Activated CD4-positive, alpha-beta memory T cell treated with anti-CD3 and anti-CD28 coated beads for 36 hours (primary cell): Measurements from ENCODE around the gene RNF213. TPM values are rescaled to one million over a fixed set of nuclear protein-coding genes. Genes with fewer than 3 reads are reported as not detected.

Experiments
- CTCF ChIA-PET: fragments of 350-600 bp; sonication (Branson Sonifier 250); formaldehyde crosslinking; loops from one replicate; lab custom pipeline; 2021; ENCODE audit warnings: antibody characterized with exemption, inconsistent platforms; lab: Charles Lee
- POLR2A ChIA-PET: fragments of 350-600 bp; sonication (Branson Sonifier 250); formaldehyde crosslinking; loops from one replicate; lab custom pipeline; 2021; ENCODE audit warnings: antibody characterized with exemption; lab: Charles Lee
- DNase-seq: peaks from one replicate; pipeline ENCODE4 v3.0.0-alpha.2; 2020
- H3K27ac Mint-ChIP-seq: one replicate; pipeline ENCODE4 v1.8.0; 2021; ENCODE audit warnings: mixed read lengths
- H3K27me3 Mint-ChIP-seq: one replicate; pipeline ENCODE4 v1.8.0; 2021; ENCODE audit warnings: mixed read lengths
- H3K36me3 Mint-ChIP-seq: one replicate; pipeline ENCODE4 v1.8.0; 2021; ENCODE audit warnings: mixed read lengths
- H3K4me1 Mint-ChIP-seq: one replicate; pipeline ENCODE4 v1.8.0; 2021; ENCODE audit warnings: low read depth, mixed read lengths
- H3K4me3 Mint-ChIP-seq: one replicate; pipeline ENCODE4 v1.8.0; 2021; ENCODE audit warnings: mild to moderate bottlenecking, mixed read lengths
- H3K9me3 Mint-ChIP-seq: one replicate; pipeline ENCODE4 v1.8.0; 2021; ENCODE audit warnings: mixed read lengths
- intact Hi-C: fragments of 100-400 bp; cut with micrococcal nuclease; formaldehyde crosslinking; loops from one replicate; pipeline ENCODE4 v1.15.1; 2023
- total RNA-seq, 2 experiments: library from RNA; stranded (reverse); gene quantifications; one replicate each; pipeline ENCODE4 v1.2.3, GENCODE V29; 2021

Gene RNF213
- total RNA-seq, 2 experiments from 2014 or later = 421 to 440 TPM

- Mint-ChIP-seq H3K9me3 (no peaks in the 10 kb centered on the region), H3K27ac (no peak overlapping the region), H3K4me3 (peak overlapping the region; percentile 9), H3K27me3 (no peaks in the 10 kb centered on the region), H3K4me1 (peaks cover 10% of the 10 kb centered on the region), H3K36me3 (peaks cover 84% of the 10 kb centered on the region)
- ChIA-PET POLR2A (interaction anchor here (0.9 kb wide), 1 partner anchor 21 kb away, joined by 3 read pairs; no protein-coding TSS in a partner anchor), CTCF (no interaction called here)
- intact Hi-C loops = no loop called here
- DNase-seq = no peak
Observed at GRCh38 chr17:80331820-80332219, 71.2 kb downstream of the RNF213 start.

GRCh38 chr17:80337195-80337895 lies 76.7 kb downstream of the RNF213 start:
- no peaks in the 10 kb centered on the region for H3K4me1 Mint-ChIP-seq
- ChIA-PET POLR2A (no interaction called here), CTCF (no interaction called here)
- no peaks in the 10 kb centered on the region for H3K9me3 Mint-ChIP-seq
- intact Hi-C loops = no loop called here
- H3K27ac Mint-ChIP-seq = no peak overlapping the region
- peaks cover 67% of the 10 kb centered on the region for H3K36me3 Mint-ChIP-seq
- no peaks in the 10 kb centered on the region for H3K27me3 Mint-ChIP-seq
- no peak for DNase-seq
- H3K4me3 Mint-ChIP-seq = no peak overlapping the region

GRCh38 chr17:80339118-80339517 lies 78.5 kb downstream of the RNF213 start:
- ChIA-PET CTCF (no interaction called here), POLR2A (no interaction called here)
- intact Hi-C loops = no loop called here
- no peaks in the 10 kb centered on the region for H3K4me1 Mint-ChIP-seq
- no peaks in the 10 kb centered on the region for H3K9me3 Mint-ChIP-seq
- no peaks in the 10 kb centered on the region for H3K27me3 Mint-ChIP-seq
- H3K36me3 Mint-ChIP-seq = peaks cover 68% of the 10 kb centered on the region
- no peak overlapping the region for H3K4me3 Mint-ChIP-seq
- DNase-seq = no peak
- H3K27ac Mint-ChIP-seq = peak overlapping the region; percentile 43

- H3K9me3 Mint-ChIP-seq = no peaks in the 10 kb centered on the region
- POLR2A ChIA-PET = no interaction called here
- intact Hi-C loops = no loop called here
- H3K4me3 Mint-ChIP-seq = no peak overlapping the region
- CTCF ChIA-PET = no interaction called here
- H3K36me3 Mint-ChIP-seq = peaks cover 72% of the 10 kb centered on the region
- no peak for DNase-seq
- no peaks in the 10 kb centered on the region for H3K27me3 Mint-ChIP-seq
- no peaks in the 10 kb centered on the region for H3K4me1 Mint-ChIP-seq
- peak overlapping the region; percentile 8 for H3K27ac Mint-ChIP-seq
Observed at GRCh38 chr17:80339731-80340456, 79.2 kb downstream of the RNF213 start.

- Mint-ChIP-seq H3K9me3 (no peaks in the 10 kb centered on the region), H3K27me3 (no peaks in the 10 kb centered on the region), H3K27ac (no peak overlapping the region), H3K36me3 (peaks cover 87% of the 10 kb centered on the region), H3K4me1 (peaks cover 8% of the 10 kb centered on the region), H3K4me3 (no peak overlapping the region)
- intact Hi-C loops = no loop called here
- ChIA-PET POLR2A (no interaction called here), CTCF (no interaction called here)
- DNase-seq = no peak
Observed at GRCh38 chr17:80345321-80345720, 84.7 kb downstream of the RNF213 start.

- H3K4me3 Mint-ChIP-seq = no peak overlapping the region
- CTCF ChIA-PET = no interaction called here
- DNase-seq = no peak
- H3K9me3 Mint-ChIP-seq = no peaks in the 10 kb centered on the region
- H3K4me1 Mint-ChIP-seq = peaks cover 8% of the 10 kb centered on the region
- intact Hi-C loops = no loop called here
- peaks cover 90% of the 10 kb centered on the region for H3K36me3 Mint-ChIP-seq
- no peaks in the 10 kb centered on the region for H3K27me3 Mint-ChIP-seq
- POLR2A ChIA-PET = no interaction called here
- H3K27ac Mint-ChIP-seq = no peak overlapping the region
Observed at GRCh38 chr17:80345841-80346497, 85.3 kb downstream of the RNF213 start.

GRCh38 chr17:80346498-80347275 lies 86.0 kb downstream of the RNF213 start:
- Mint-ChIP-seq H3K9me3 (no peaks in the 10 kb centered on the region), H3K4me3 (no peak overlapping the region), H3K36me3 (peaks cover 88% of the 10 kb centered on the region), H3K4me1 (peaks cover 8% of the 10 kb centered on the region), H3K27ac (no peak overlapping the region), H3K27me3 (no peaks in the 10 kb centered on the region)
- ChIA-PET POLR2A (no interaction called here), CTCF (no interaction called here)
- DNase-seq = no peak
- intact Hi-C loops = no loop called here

GRCh38 chr17:80347536-80347935 lies 86.9 kb downstream of the RNF213 start:
- Mint-ChIP-seq H3K27ac (no peak overlapping the region), H3K9me3 (no peaks in the 10 kb centered on the region), H3K4me3 (no peak overlapping the region), H3K36me3 (peaks cover 90% of the 10 kb centered on the region), H3K4me1 (peaks cover 8% of the 10 kb centered on the region), H3K27me3 (no peaks in the 10 kb centered on the region)
- no peak for DNase-seq
- intact Hi-C loops = no loop called here
- ChIA-PET CTCF (no interaction called here), POLR2A (no interaction called here)

GRCh38 chr17:80347948-80348351 lies 87.3 kb downstream of the RNF213 start:
- DNase-seq = no peak
- Mint-ChIP-seq H3K4me1 (peaks cover 8% of the 10 kb centered on the region), H3K9me3 (no peaks in the 10 kb centered on the region), H3K27ac (no peak overlapping the region), H3K36me3 (peaks cover 93% of the 10 kb centered on the region), H3K4me3 (no peak overlapping the region), H3K27me3 (no peaks in the 10 kb centered on the region)
- intact Hi-C loops = no loop called here
- CTCF ChIA-PET = no interaction called here
- POLR2A ChIA-PET = no interaction called here

GRCh38 chr17:80348551-80349150 lies 88.0 kb downstream of the RNF213 start:
- Mint-ChIP-seq H3K27ac (peak overlapping the region; percentile 69), H3K4me3 (no peak overlapping the region), H3K9me3 (no peaks in the 10 kb centered on the region), H3K27me3 (no peaks in the 10 kb centered on the region), H3K36me3 (peaks cover 93% of the 10 kb centered on the region), H3K4me1 (peaks cover 8% of the 10 kb centered on the region)
- CTCF ChIA-PET = no interaction called here
- POLR2A ChIA-PET = no interaction called here
- DNase-seq = no peak
- intact Hi-C loops = no loop called here

GRCh38 chr17:80349151-80349651 lies 88.5 kb downstream of the RNF213 start:
- Mint-ChIP-seq H3K4me1 (peaks cover 8% of the 10 kb centered on the region), H3K27ac (peak overlapping the region; percentile 69), H3K9me3 (no peaks in the 10 kb centered on the region), H3K4me3 (no peak overlapping the region), H3K27me3 (no peaks in the 10 kb centered on the region), H3K36me3 (peaks cover 91% of the 10 kb centered on the region)
- no peak for DNase-seq
- CTCF ChIA-PET = no interaction called here
- intact Hi-C loops = no loop called here
- POLR2A ChIA-PET = no interaction called here
